ENCODE measurements around the gene FBXO41.

DNA sequence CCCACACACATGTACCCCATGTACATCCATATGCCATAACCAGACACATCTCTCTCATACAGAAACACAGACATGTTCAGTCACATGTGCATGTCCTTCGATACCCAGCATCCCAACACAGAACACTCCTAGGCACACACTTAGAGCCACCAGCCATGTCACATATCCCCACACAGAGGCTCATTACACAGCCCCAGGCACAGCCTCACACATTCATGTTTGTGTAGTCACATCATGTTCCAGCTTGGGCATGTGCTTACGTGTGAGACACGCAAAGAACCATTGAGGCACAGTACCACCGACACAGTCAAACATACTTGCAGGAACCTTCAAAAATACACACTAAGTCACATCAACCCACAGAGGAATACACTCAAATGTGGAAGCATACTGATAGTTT is 17.3 kb downstream of the FBXO41 start:
- TF ChIP-seq, protein P1, sequence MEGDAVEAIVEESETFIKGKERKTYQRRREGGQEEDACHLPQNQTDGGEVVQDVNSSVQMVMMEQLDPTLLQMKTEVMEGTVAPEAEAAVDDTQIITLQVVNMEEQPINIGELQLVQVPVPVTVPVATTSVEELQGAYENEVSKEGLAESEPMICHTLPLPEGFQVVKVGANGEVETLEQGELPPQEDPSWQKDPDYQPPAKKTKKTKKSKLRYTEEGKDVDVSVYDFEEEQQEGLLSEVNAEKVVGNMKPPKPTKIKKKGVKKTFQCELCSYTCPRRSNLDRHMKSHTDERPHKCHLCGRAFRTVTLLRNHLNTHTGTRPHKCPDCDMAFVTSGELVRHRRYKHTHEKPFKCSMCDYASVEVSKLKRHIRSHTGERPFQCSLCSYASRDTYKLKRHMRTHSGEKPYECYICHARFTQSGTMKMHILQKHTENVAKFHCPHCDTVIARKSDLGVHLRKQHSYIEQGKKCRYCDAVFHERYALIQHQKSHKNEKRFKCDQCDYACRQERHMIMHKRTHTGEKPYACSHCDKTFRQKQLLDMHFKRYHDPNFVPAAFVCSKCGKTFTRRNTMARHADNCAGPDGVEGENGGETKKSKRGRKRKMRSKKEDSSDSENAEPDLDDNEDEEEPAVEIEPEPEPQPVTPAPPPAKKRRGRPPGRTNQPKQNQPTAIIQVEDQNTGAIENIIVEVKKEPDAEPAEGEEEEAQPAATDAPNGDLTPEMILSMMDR (IDR thresholded peaks at IDR 0.05), result no peak
- TF ChIP-seq EP300 (IDR thresholded peaks at IDR 0.05) (no peak), POLR2A (IDR thresholded peaks at IDR 0.05; ENCODE audit: low read depth) (no peak)
